HepG2 (cell line): ENCODE results near the gene FBP1. TPM values are rescaled to one million over a fixed set of nuclear protein-coding genes. Genes with fewer than 3 reads are reported as not detected.

Source experiments
- AGO2 ChIP-seq: fragments of 200-400 bp; formaldehyde crosslinking; optimal IDR thresholded peaks from 2 replicates; pipeline ENCODE3; 2017; ENCODE audit warnings: mild to moderate bottlenecking, low read depth, low read length, moderate library complexity
- ASH2L ChIP-seq: fragments of 300-600, 200-600 bp; sonication (generic); IDR thresholded peaks from 2 replicates; pipeline ENCODE4 v1.7.0; 2017; ENCODE audit warnings: low read depth, mild to moderate bottlenecking, moderate library complexity, mixed read lengths, low read length; ENCODE audit not compliant: insufficient read length
- CHCHD3 ChIP-seq: sonication (generic); formaldehyde crosslinking; IDR thresholded peaks from 2 replicates; pipeline ENCODE4 v1.8.0; 2022; ENCODE audit warnings: mild to moderate bottlenecking, missing genetic modification reagents, moderate library complexity
- CREBL2 ChIP-seq: sonication (generic); formaldehyde crosslinking; IDR thresholded peaks from 2 replicates; pipeline ENCODE4 v1.8.1; 2023; ENCODE audit warnings: missing genetic modification reagents, mild to moderate bottlenecking, borderline replicate concordance
- FOXM1 ChIP-seq: sonication (generic); formaldehyde crosslinking; IDR thresholded peaks from 2 replicates; pipeline ENCODE4 v1.5.0; 2020; ENCODE audit warnings: missing genetic modification reagents
- GTF2F1 ChIP-seq: fragments of 150-350 bp; IDR thresholded peaks from 2 replicates; pipeline ENCODE4 v1.6.1; 2014; ENCODE audit warnings: low read length
- KLF9 ChIP-seq: IDR thresholded peaks from 2 replicates; pipeline ENCODE4 v1.6.1; 2016; ENCODE audit warnings: low read depth
- MAFG ChIP-seq: sonication (generic); formaldehyde crosslinking; IDR thresholded peaks from 2 replicates; pipeline ENCODE4 v1.5.1; 2020; ENCODE audit warnings: mild to moderate bottlenecking, missing genetic modification reagents
- MYNN ChIP-seq: sonication (generic); formaldehyde crosslinking; IDR thresholded peaks from 2 replicates; pipeline ENCODE4 v1.4.0; 2020; ENCODE audit warnings: mild to moderate bottlenecking, low read depth, missing genetic modification reagents
- NFYC ChIP-seq: IDR thresholded peaks from 2 replicates; pipeline ENCODE4 v1.6.1; 2016; ENCODE audit warnings: missing genetic modification reagents, missing compliant biosample characterization
- PITX1 ChIP-seq: sonication (generic); formaldehyde crosslinking; IDR thresholded peaks from 2 replicates; pipeline ENCODE4 v1.5.1; 2020; ENCODE audit warnings: mild to moderate bottlenecking, missing genetic modification reagents
- POLR2A ChIP-seq, 2 experiments: IDR thresholded peaks; 2 replicates each; pipeline ENCODE4 v1.6.1; 2011; ENCODE audit warnings: low read depth in 2 of 2, low read length in 2 of 2, mild to moderate bottlenecking in 1 of 2, moderate library complexity in 1 of 2; ENCODE audit not compliant: insufficient read depth in 1 of 2
- RFXANK ChIP-seq: IDR thresholded peaks from 2 replicates; pipeline ENCODE4 v1.6.1; 2016
- SATB2 ChIP-seq: sonication (generic); formaldehyde crosslinking; IDR thresholded peaks from 2 replicates; pipeline ENCODE4 v1.5.0; 2020; ENCODE audit warnings: missing genetic modification reagents
- SRSF1 ChIP-seq: fragments of 200-400 bp; formaldehyde crosslinking; optimal IDR thresholded peaks from 2 replicates; pipeline ENCODE3; 2017; ENCODE audit warnings: mild to moderate bottlenecking, low read depth, low read length, moderate library complexity
- SRY ChIP-seq: sonication (generic); formaldehyde crosslinking; IDR thresholded peaks from 2 replicates; pipeline ENCODE4 v1.8.0; 2022; ENCODE audit warnings: mild to moderate bottlenecking, missing genetic modification reagents
- THAP11 ChIP-seq: IDR thresholded peaks from 2 replicates; pipeline ENCODE4 v1.6.1; 2016; ENCODE audit warnings: missing biosample characterization, missing genetic modification reagents
- YEATS4 ChIP-seq: sonication (generic); formaldehyde crosslinking; IDR thresholded peaks from 2 replicates; pipeline ENCODE4 v1.4.0; 2020; ENCODE audit warnings: missing genetic modification reagents, borderline replicate concordance
- ZBTB20 ChIP-seq: sonication (generic); formaldehyde crosslinking; IDR thresholded peaks from 2 replicates; pipeline ENCODE4 v1.8.1; 2023; ENCODE audit warnings: missing genetic modification reagents, low read depth, mild to moderate bottlenecking, borderline replicate concordance
- ZBTB21 ChIP-seq: sonication (generic); formaldehyde crosslinking; IDR thresholded peaks from 2 replicates; pipeline ENCODE4 v1.4.0; 2020; ENCODE audit warnings: missing genetic modification reagents
- ZBTB25 ChIP-seq: IDR thresholded peaks from 2 replicates; pipeline ENCODE4 v1.6.1; 2018; ENCODE audit warnings: missing genetic modification reagents
- ZBTB38 ChIP-seq: sonication (generic); formaldehyde crosslinking; IDR thresholded peaks from 2 replicates; pipeline ENCODE4 v1.5.1; 2020; ENCODE audit warnings: mild to moderate bottlenecking, missing genetic modification reagents
- ZNF138 ChIP-seq: sonication (generic); formaldehyde crosslinking; IDR thresholded peaks from 2 replicates; pipeline ENCODE4 v1.5.0; 2020; ENCODE audit warnings: mild to moderate bottlenecking, low read depth, missing genetic modification reagents
- ZNF230 ChIP-seq: sonication (generic); formaldehyde crosslinking; IDR thresholded peaks from 2 replicates; pipeline ENCODE4 v1.4.0; 2020; ENCODE audit warnings: mild to moderate bottlenecking, missing genetic modification reagents
- ZNF317 ChIP-seq: sonication (generic); formaldehyde crosslinking; IDR thresholded peaks from 2 replicates; pipeline ENCODE4 v1.5.0; 2020; ENCODE audit warnings: mild to moderate bottlenecking, missing genetic modification reagents
- ZNF441 ChIP-seq: sonication (generic); formaldehyde crosslinking; IDR thresholded peaks from 2 replicates; pipeline ENCODE4 v1.7.0; 2021; ENCODE audit warnings: missing genetic modification reagents, borderline replicate concordance
- ZNF569 ChIP-seq: sonication (generic); formaldehyde crosslinking; IDR thresholded peaks from 2 replicates; pipeline ENCODE4 v1.5.0; 2020; ENCODE audit warnings: mild to moderate bottlenecking, missing genetic modification reagents, moderate library complexity, borderline replicate concordance
- ZNF740 ChIP-seq: sonication (generic); formaldehyde crosslinking; IDR thresholded peaks from 2 replicates; pipeline ENCODE4 v1.4.0; 2020; ENCODE audit warnings: missing genetic modification reagents
- ZNF816 ChIP-seq: sonication (generic); formaldehyde crosslinking; IDR thresholded peaks from 2 replicates; pipeline ENCODE4 v1.8.0; 2022; ENCODE audit warnings: missing genetic modification reagents, mild to moderate bottlenecking, borderline replicate concordance
- polyA plus RNA-seq, 8 experiments: library from polyadenylated mRNA; depleted of rRNA in 3 of 8; stranded (reverse) in 7 of 8; unstranded in 1 of 8; fragments of >200 nt; fragmentation: Illumina TruSeq in 4 of 8; extraction: Trizol in 4 of 8; gene quantifications; 2 replicates each; pipeline versions ENCODE4 v1.2.1 to v1.2.3, GENCODE V29; 2011 to 2016; ENCODE audit warnings: low read depth in 4 of 8, missing spikeins in 1 of 8, mixed read lengths in 1 of 8; ENCODE audit not compliant: insufficient read depth in 1 of 8
- total RNA-seq, 5 experiments: library from RNA; depleted of rRNA; stranded (reverse); fragments of >200 nt; fragmentation: Illumina TruSeq; extraction: Trizol; gene quantifications; 2 replicates each; pipeline ENCODE4 v1.2.3, GENCODE V29; 2016; ENCODE audit warnings: low read depth in 1 of 5
- TF ChIP-seq, protein P1 (sequence below): sonication (generic); formaldehyde crosslinking; IDR thresholded peaks from 2 replicates; pipeline ENCODE4 v1.4.0; 2020; ENCODE audit warnings: missing genetic modification reagents, borderline replicate concordance
- TF ChIP-seq, protein P2 (sequence below): sonication (generic); formaldehyde crosslinking; IDR thresholded peaks from 2 replicates; pipeline ENCODE4 v1.5.0; 2020; ENCODE audit warnings: mild to moderate bottlenecking, missing genetic modification reagents

The FBP1 gene
- total and polyA plus RNA-seq, 2 of the 13 experiments (the other 11 are each of a cell fraction or from before 2014, with no cell fraction given): 0.29 to 0.53 TPM

DNA sequence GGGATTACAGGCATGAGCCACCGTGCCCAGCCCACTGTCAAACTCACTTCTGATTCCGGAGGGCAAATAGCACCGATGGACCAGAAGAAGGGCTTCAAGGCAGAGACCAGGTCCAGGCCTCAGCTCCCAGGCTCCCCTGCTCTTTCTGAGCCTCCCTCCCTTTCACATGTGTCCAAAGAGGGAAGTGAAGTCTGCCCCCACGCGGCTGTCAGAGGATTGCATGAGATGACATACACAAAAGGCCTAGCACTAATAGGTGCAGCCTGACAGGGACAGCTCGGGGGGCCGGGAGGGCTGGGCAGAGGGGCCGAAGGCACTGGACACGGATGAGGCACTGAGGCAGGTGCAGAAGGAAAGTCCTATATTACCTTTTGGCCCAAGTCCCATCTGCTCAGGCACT, 16.1 kb downstream of the FBP1 start (continued):
- no peak for TF ChIP-seq ZNF816 (CRISPR knock-in tag)
- no peak for TF ChIP-seq ZNF230 (CRISPR knock-in tag)
- no peak for TF ChIP-seq ZNF317 (CRISPR knock-in tag)
- no peak for TF ChIP-seq ZBTB25 (CRISPR knock-in tag)
- TF ChIP-seq NFYC (CRISPR knock-in tag): peak; percentile 19; the same call in 1 of the 2 replicates
- TF ChIP-seq ZBTB21 (CRISPR knock-in tag): no peak
- TF ChIP-seq RFXANK: no peak
- no peak for TF ChIP-seq AGO2
- TF ChIP-seq FOXM1 (CRISPR knock-in tag): no peak
- no peak for TF ChIP-seq PITX1 (CRISPR knock-in tag)
- TF ChIP-seq, protein P1, sequence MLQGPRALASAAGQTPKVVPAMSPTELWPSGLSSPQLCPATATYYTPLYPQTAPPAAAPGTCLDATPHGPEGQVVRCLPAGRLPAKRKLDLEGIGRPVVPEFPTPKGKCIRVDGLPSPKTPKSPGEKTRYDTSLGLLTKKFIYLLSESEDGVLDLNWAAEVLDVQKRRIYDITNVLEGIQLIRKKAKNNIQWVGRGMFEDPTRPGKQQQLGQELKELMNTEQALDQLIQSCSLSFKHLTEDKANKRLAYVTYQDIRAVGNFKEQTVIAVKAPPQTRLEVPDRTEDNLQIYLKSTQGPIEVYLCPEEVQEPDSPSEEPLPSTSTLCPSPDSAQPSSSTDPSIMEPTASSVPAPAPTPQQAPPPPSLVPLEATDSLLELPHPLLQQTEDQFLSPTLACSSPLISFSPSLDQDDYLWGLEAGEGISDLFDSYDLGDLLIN: no peak
- TF ChIP-seq SRSF1: no peak
- no peak for TF ChIP-seq ZBTB20
- TF ChIP-seq YEATS4 (CRISPR knock-in tag): no peak
- no peak for TF ChIP-seq ZBTB38
- TF ChIP-seq SATB2 (CRISPR knock-in tag): no peak
- no peak for TF ChIP-seq MAFG
- TF ChIP-seq GTF2F1: no peak
- TF ChIP-seq, protein P2, sequence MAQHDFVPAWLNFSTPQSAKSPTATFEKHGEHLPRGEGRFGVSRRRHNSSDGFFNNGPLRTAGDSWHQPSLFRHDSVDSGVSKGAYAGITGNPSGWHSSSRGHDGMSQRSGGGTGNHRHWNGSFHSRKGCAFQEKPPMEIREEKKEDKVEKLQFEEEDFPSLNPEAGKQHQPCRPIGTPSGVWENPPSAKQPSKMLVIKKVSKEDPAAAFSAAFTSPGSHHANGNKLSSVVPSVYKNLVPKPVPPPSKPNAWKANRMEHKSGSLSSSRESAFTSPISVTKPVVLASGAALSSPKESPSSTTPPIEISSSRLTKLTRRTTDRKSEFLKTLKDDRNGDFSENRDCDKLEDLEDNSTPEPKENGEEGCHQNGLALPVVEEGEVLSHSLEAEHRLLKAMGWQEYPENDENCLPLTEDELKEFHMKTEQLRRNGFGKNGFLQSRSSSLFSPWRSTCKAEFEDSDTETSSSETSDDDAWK: no peak
- peak; percentile 54; the same call in 1 of the 2 replicates for TF ChIP-seq KLF9 (CRISPR knock-in tag)
- TF ChIP-seq SRY (CRISPR knock-in tag): 0 out of 2 replicates have a peak, but pooled peaks have one; percentile 29
- TF ChIP-seq POLR2A (IDR thresholded peaks at IDR 0.05; ENCODE audit: insufficient read depth in 1 of 2, low read depth in 2 of 2, low read length in 2 of 2): no peak
- TF ChIP-seq ZNF138: no peak
- no peak for TF ChIP-seq CREBL2 (CRISPR knock-in tag)
- 0 out of 2 replicates have a peak, but pooled peaks have one; percentile 48 for TF ChIP-seq MYNN
- no peak for TF ChIP-seq ASH2L
- TF ChIP-seq ZNF569 (CRISPR knock-in tag): no peak
- peak; percentile 43; the same call in 1 of the 2 replicates for TF ChIP-seq ZNF441 (CRISPR knock-in tag)
- TF ChIP-seq THAP11: peak; percentile 68
- TF ChIP-seq ZNF740 (CRISPR knock-in tag): no peak
- TF ChIP-seq CHCHD3: no peak
